Endometrial microvascular endothelial cells (primary cell): ENCODE results near the gene HIP1R. TPM values are rescaled to one million over a fixed set of nuclear protein-coding genes. Genes with fewer than 3 reads are reported as not detected.
"Not testable (repeated sequence)": the region's sequence is repeated elsewhere in the genome, so short reads cannot be mapped to it uniquely, and the experiment has no call there.

Experiments
- in situ Hi-C: cut with HindIII; loops from 2 replicates; pipeline ENCODE4 v1.10.0; 2017; ENCODE audit warnings: low sequenced_read_pairs, low pct_unique_long_range_greater_than_20kb; ENCODE audit errors: inconsistent ontology term
- total RNA-seq: library from RNA; depleted of rRNA; stranded (reverse); fragments of >200 nt; gene quantifications from one replicate; pipeline ENCODE4 v1.2.3, GENCODE V29; 2015; ENCODE audit errors: inconsistent ontology term

Gene HIP1R
- total RNA-seq = 81.0 TPM

GRCh38 chr12:122834921-122835749 lies at the start of gene HIP1R:
Gene HIP1R, plus strand, starts transcription at chr12:122835457. Its CDS starts 94 bp downstream, at chr12:122835551.
- in situ Hi-C loops = no loop called here

GRCh38 chr12:122785503-122785902 lies 49.8 kb upstream of the HIP1R start:
- in situ Hi-C loops = no loop called here

- in situ Hi-C loops = no loop called here
Observed at GRCh38 chr12:122788387-122788786, 46.9 kb upstream of the HIP1R start.

GRCh38 chr12:122789637-122790036 lies 45.6 kb upstream of the HIP1R start:
- in situ Hi-C loops = no loop called here

- in situ Hi-C loops = no loop called here
Observed at GRCh38 chr12:122790393-122791075, 44.7 kb upstream of the HIP1R start.

- in situ Hi-C loops = no loop called here
Observed at GRCh38 chr12:122793685-122794106, 41.6 kb upstream of the HIP1R start.

- in situ Hi-C loops = no loop called here
Observed at GRCh38 chr12:122795807-122796206, 39.5 kb upstream of the HIP1R start.

- in situ Hi-C loops = no loop called here
Observed at GRCh38 chr12:122799641-122800243, 35.5 kb upstream of the HIP1R start.

- in situ Hi-C loops = no loop called here
Observed at GRCh38 chr12:122803937-122804336, 31.3 kb upstream of the HIP1R start.

GRCh38 chr12:122804957-122805356 lies 30.3 kb upstream of the HIP1R start:
- in situ Hi-C loops = not testable (repeated sequence)

- in situ Hi-C loops = no loop called here
Observed at GRCh38 chr12:122807651-122808050, 27.6 kb upstream of the HIP1R start.

- in situ Hi-C loops = no loop called here
Observed at GRCh38 chr12:122811777-122812176, 23.5 kb upstream of the HIP1R start.

- in situ Hi-C loops = no loop called here
Observed at GRCh38 chr12:122813310-122813713, 21.9 kb upstream of the HIP1R start.

- in situ Hi-C loops = no loop called here
Observed at GRCh38 chr12:122819209-122819785, 16.0 kb upstream of the HIP1R start.

- in situ Hi-C loops = no loop called here
Observed at GRCh38 chr12:122820138-122820537, 15.1 kb upstream of the HIP1R start.

GRCh38 chr12:122820838-122821271 lies 14.4 kb upstream of the HIP1R start:
- in situ Hi-C loops = no loop called here

- in situ Hi-C loops = no loop called here
Observed at GRCh38 chr12:122823429-122823828, 11.8 kb upstream of the HIP1R start.

- in situ Hi-C loops = no loop called here
Observed at GRCh38 chr12:122825773-122826724, 9.2 kb upstream of the HIP1R start.
